IMR-90 (cell line): ENCODE measurements around the gene ZMAT2. TPM values are rescaled to one million over a fixed set of nuclear protein-coding genes. Genes with fewer than 3 reads are reported as not detected.
A peak's percentile ranks its signal among the peaks of the same experiment; 100 is the strongest.

ENCODE experiments used
- ATAC-seq: fragments of 200-7000 bp; cut with Tn5 transposase; 2 replicates; pipeline ENCODE4 v1.9.1; 2020; ENCODE audit warnings: low read depth, mild to moderate bottlenecking, moderate library complexity
- Bru-seq: library from RNA; stranded (reverse); fragments of 400-500 nt; gene quantifications from one replicate; lab custom pipeline; 2021; lab: Mats Ljungman, UMichigan
- BruChase-seq, 2 experiments: library from RNA; stranded (reverse); fragments of 400-500 nt; gene quantifications; one replicate each; lab custom pipeline; 2021; lab: Mats Ljungman, UMichigan
- BruUV-seq: library from RNA; stranded (reverse); fragments of 400-500 nt; replicated peaks from 2 replicates; lab custom pipeline; 2021; lab: Mats Ljungman, UMichigan
- CTCF ChIA-PET: fragments of 300-600 bp; formaldehyde crosslinking; extraction: SDS; loops from one replicate; lab custom pipeline; 2021; ENCODE audit warnings: antibody characterized with exemption; lab: Yijun Ruan, JAX
- POLR2A ChIA-PET: fragments of 300-600 bp; sonication (Branson Sonifier 250); formaldehyde crosslinking; loops from one replicate; lab custom pipeline; 2022; ENCODE audit warnings: antibody characterized with exemption; ENCODE audit not compliant: unreplicated experiment; lab: Charles Lee
- DNase-seq: peaks from one replicate; pipeline ENCODE4 v3.0.0; 2013
- H2AFZ ChIP-seq: replicated peaks from 2 replicates; pipeline ENCODE3; 2013; ENCODE audit warnings: low read length, mild to moderate bottlenecking; ENCODE audit not compliant: poor library complexity
- H2AK5ac ChIP-seq: 2 replicates; pipeline ENCODE4 v1.6.1; 2013; ENCODE audit warnings: low read depth, low read length, inconsistent platforms
- H2AK9ac ChIP-seq: replicated peaks from 2 replicates; pipeline ENCODE3; 2013; ENCODE audit warnings: mild to moderate bottlenecking, low read depth, low read length, moderate library complexity; ENCODE audit not compliant: poor library complexity
- H2BK120ac ChIP-seq: 2 replicates; pipeline ENCODE4 v1.6.1; 2013; ENCODE audit warnings: low read depth, low read length, inconsistent platforms
- H2BK15ac ChIP-seq: 3 replicates; pipeline ENCODE4 v1.6.1; 2013; ENCODE audit warnings: low read depth, low read length, inconsistent platforms
- H2BK20ac ChIP-seq: 2 replicates; pipeline ENCODE4 v1.6.1; 2013; ENCODE audit warnings: low read depth, mild to moderate bottlenecking, inconsistent platforms, low read length, moderate library complexity
- H2BK5ac ChIP-seq: 2 replicates; pipeline ENCODE4 v1.6.1; 2013; ENCODE audit warnings: mild to moderate bottlenecking, low read depth, low read length, inconsistent platforms; ENCODE audit not compliant: poor library complexity, severe bottlenecking
- H3K14ac ChIP-seq: replicated peaks from 2 replicates; pipeline ENCODE4 v1.6.1; 2013; ENCODE audit warnings: low read depth, low read length, inconsistent platforms
- H3K18ac ChIP-seq: 2 replicates; pipeline ENCODE4 v1.6.1; 2013; ENCODE audit warnings: low read depth, low read length, control low read depth
- H3K23ac ChIP-seq: 2 replicates; pipeline ENCODE4 v1.6.1; 2013; ENCODE audit warnings: low read depth, low read length, inconsistent platforms
- H3K27ac ChIP-seq: 2 replicates; pipeline ENCODE4 v1.5.1; 2013; ENCODE audit warnings: mild to moderate bottlenecking, control low read depth, low read length; ENCODE audit not compliant: insufficient read depth
- H3K27me3 ChIP-seq: 2 replicates; pipeline ENCODE4 v1.6.1; 2013; ENCODE audit warnings: low read length; ENCODE audit not compliant: control insufficient read depth, insufficient read depth
- H3K36me3 ChIP-seq: 2 replicates; pipeline ENCODE4 v1.6.1; 2013; ENCODE audit warnings: low read length, mixed read lengths; ENCODE audit not compliant: control insufficient read depth, insufficient read depth
- H3K4ac ChIP-seq: 2 replicates; pipeline ENCODE4 v1.6.1; 2013; ENCODE audit warnings: low read depth, low read length, inconsistent platforms
- H3K4me1 ChIP-seq: 2 replicates; pipeline ENCODE4 v1.6.1; 2013; ENCODE audit warnings: low read length, mixed read lengths; ENCODE audit not compliant: control insufficient read depth, insufficient read depth
- H3K4me2 ChIP-seq: 2 replicates; pipeline ENCODE4 v1.6.1; 2013; ENCODE audit warnings: low read depth, mild to moderate bottlenecking, control low read depth, low read length, moderate library complexity
- H3K4me3 ChIP-seq: 2 replicates; pipeline ENCODE4 v1.5.1; 2013; ENCODE audit warnings: low read depth, mild to moderate bottlenecking, control low read depth, low read length, moderate library complexity; ENCODE audit not compliant: insufficient read depth
- H3K56ac ChIP-seq: 2 replicates; pipeline ENCODE4 v1.6.1; 2013; ENCODE audit warnings: low read length, inconsistent platforms; ENCODE audit not compliant: insufficient read depth; ENCODE audit errors: extremely low read depth
- H3K79me1 ChIP-seq, 2 experiments: 2 replicates each; pipeline ENCODE4 v1.6.1; 2013; ENCODE audit warnings: low read length in 2 of 2, inconsistent platforms in 1 of 2, low read depth in 1 of 2
- H3K9ac ChIP-seq: 2 replicates; pipeline ENCODE4 v1.6.1; 2013; ENCODE audit warnings: low read depth, low read length, control low read depth
- H3K9me1 ChIP-seq: 2 replicates; pipeline ENCODE4 v1.6.1; 2013; ENCODE audit warnings: low read length, inconsistent platforms; ENCODE audit not compliant: insufficient read depth
- H3K9me3 ChIP-seq: 2 replicates; pipeline ENCODE4 v1.6.1; 2013; ENCODE audit warnings: low read length; ENCODE audit not compliant: control insufficient read depth, insufficient read depth
- H4K20me1 ChIP-seq: 2 replicates; pipeline ENCODE4 v1.6.1; 2013; ENCODE audit warnings: low read length, inconsistent platforms; ENCODE audit not compliant: insufficient read depth
- H4K5ac ChIP-seq: 2 replicates; pipeline ENCODE4 v1.6.1; 2013; ENCODE audit warnings: mild to moderate bottlenecking, low read depth, low read length, control low read depth
- H4K8ac ChIP-seq, 2 experiments: 2 replicates each; pipeline ENCODE4 v1.6.1; 2013; ENCODE audit warnings: low read depth in 2 of 2, low read length in 2 of 2, control low read depth in 1 of 2, inconsistent platforms in 1 of 2
- H4K91ac ChIP-seq: 2 replicates; pipeline ENCODE4 v1.6.1; 2013; ENCODE audit warnings: low read depth, low read length, inconsistent platforms; ENCODE audit not compliant: insufficient read depth
- BHLHE40 ChIP-seq: fragments of 150-350 bp; IDR thresholded peaks from 2 replicates; pipeline ENCODE4 v1.6.1; 2016; ENCODE audit warnings: mild to moderate bottlenecking, low read depth, low read length
- CEBPB ChIP-seq: IDR thresholded peaks from 2 replicates; pipeline ENCODE4 v1.6.1; 2012; ENCODE audit warnings: low read depth, low read length, improper control_type of control experiment
- FOS ChIP-seq: fragments of 150-350 bp; IDR thresholded peaks from 2 replicates; pipeline ENCODE4 v1.6.1; 2016; ENCODE audit warnings: low read depth, low read length
- MXI1 ChIP-seq: IDR thresholded peaks from 2 replicates; pipeline ENCODE4 v1.6.1; 2012; ENCODE audit warnings: low read depth, mild to moderate bottlenecking, low read length, moderate library complexity, borderline replicate concordance
- POLR2A ChIP-seq: IDR thresholded peaks from 2 replicates; pipeline ENCODE4 v1.6.1; 2012; ENCODE audit warnings: mild to moderate bottlenecking, low read depth, low read length
- WGBS, 2 experiments: methylation state at CpG; one replicate each; pipeline versions ENCODE4 v1.1.5 to v1.1.7; 2013; ENCODE audit warnings: missing lambda C conversion rate in 2 of 2; ENCODE audit not compliant: insufficient read length in 1 of 2; ENCODE audit errors: extremely low coverage in 2 of 2; 5-methylcytosine and 5-hydroxymethylcytosine counted together
- dilution Hi-C: fragments of 300-500 bp; cut with HindIII; formaldehyde crosslinking; loops from one replicate; pipeline ENCODE4 v1.14.3; 2018; ENCODE audit warnings: low sequenced_read_pairs; ENCODE audit not compliant: unreplicated experiment
- in situ Hi-C: fragments of 300-500 bp; cut with MboI; formaldehyde crosslinking; loops from 3 replicates; pipeline ENCODE4 v1.14.3; 2019; ENCODE audit warnings: low sequenced_read_pairs, inconsistent platforms, mixed read lengths
- intact Hi-C: fragments of 100-400 bp; cut with micrococcal nuclease; formaldehyde crosslinking; loops from 2 replicates; pipeline ENCODE4 v1.10.0; 2022
- long read RNA-seq: library from polyadenylated mRNA; unstranded; transcript quantifications from one replicate; pipeline ENCODE4 v2.0.0, GENCODE V29; 2021; ENCODE audit not compliant: unreplicated experiment
- polyA plus RNA-seq, 3 experiments: library from polyadenylated mRNA; depleted of rRNA; stranded (reverse); fragments of >200 nt; gene quantifications; 2 replicates each; pipeline ENCODE4 v1.2.3, GENCODE V29; 2012; ENCODE audit warnings: low replicate concordance in 1 of 3
- total RNA-seq: library from RNA; depleted of rRNA; stranded (reverse); fragments of >200 nt; gene quantifications from 2 replicates; pipeline ENCODE4 v1.2.3, GENCODE V29; 2012; rRNA removed

The ZMAT2 gene
- total RNA-seq = 16.3 and 44.7 TPM in 2 replicates
- 32.2 and 41.2 TPM in 2 replicates for polyA plus RNA-seq (2012; rRNA removed)
- polyA plus RNA-seq (2012; cell fraction: cytosol; rRNA removed) = 9.6 and 18.6 TPM in 2 replicates
- polyA plus RNA-seq (2012; cell fraction: nucleus; rRNA removed; ENCODE audit: low replicate concordance) = 3.6 and 25.4 TPM in 2 replicates
- Bru-seq, nascent RNA = percentile 90 among the genes with signal in this experiment
- BruChase-seq, experiment 1, labeled RNA remaining after a 6-hour chase = percentile 92 among the genes with signal in this experiment
- percentile 87 among the genes with signal in this experiment for BruChase-seq, experiment 2, labeled RNA remaining after a 2-hour chase
- long read RNA-seq, transcript ZMAT2-201 (6 exons, 1,647 nt) = major isoform, 5 of 11 reads
- long read RNA-seq, partial matches to known transcripts = 0 of 11 reads
- long read RNA-seq, other reads (novel, unspliced or antisense) = 6 of 11 reads

- H2BK20ac ChIP-seq = no peak within 1 kb of the TSS
- POLR2A ChIA-PET = interaction anchor here (0.6 to 1.0 kb wide), 3 partner anchors 10 to 13 kb away, joined by 3 to 4 read pairs (median 4); partner anchors contain the start of genes HARS1 and HARS2
- H4K8ac ChIP-seq = peak within 1 kb of the TSS; percentile 59 to 89
- peak within 1 kb of the TSS; percentile 34 for H2AK9ac ChIP-seq
- peak within 1 kb of the TSS; percentile 68 for H3K4ac ChIP-seq
- WGBS, 2 experiments = 23% methylated on average over 3 of the region's 44 CpGs; no CpG with 5 or more reads in 1 of the 2 experiments
- peaks cover 43% of the 10 kb centered on the region for H3K36me3 ChIP-seq
- no peaks in the 10 kb centered on the region for H4K20me1 ChIP-seq
- H2AFZ ChIP-seq = peak within 1 kb of the TSS; percentile 87
- H2BK5ac ChIP-seq = no peak within 1 kb of the TSS
- H3K56ac ChIP-seq = peak within 1 kb of the TSS; percentile 85
- H2AK5ac ChIP-seq = peak within 1 kb of the TSS; percentile 51; the same call in 1 of the 2 replicates
- peak; percentile 94 for TF ChIP-seq CEBPB
- no peak for TF ChIP-seq MXI1
- TF ChIP-seq POLR2A = peak; percentile 90
- no peak for TF ChIP-seq FOS
- TF ChIP-seq BHLHE40 = no peak
- no peaks in the 10 kb centered on the region for H3K9me3 ChIP-seq
- no peak within 1 kb of the TSS for H3K18ac ChIP-seq
- H3K23ac ChIP-seq = peak within 1 kb of the TSS; percentile 57; the same call in 1 of the 2 replicates
- no TSS peak for BruUV-seq
- in situ Hi-C loops (no loop called here), dilution Hi-C loops (no loop called here), intact Hi-C loops (no loop called here)
- 0 out of 2 replicates have a peak, but pooled peaks cover 3% of the 10 kb centered on the region for H3K9me1 ChIP-seq
- peak within 1 kb of the TSS; percentile 65 for H3K4me3 ChIP-seq
- peaks cover 3% of the 10 kb centered on the region; the same call in 1 of the 2 replicates for H3K4me1 ChIP-seq
- H3K79me1 ChIP-seq = peaks cover 27 to 34% of the 10 kb centered on the region in 2 experiments
- peak within 1 kb of the TSS; percentile 99 for H3K4me2 ChIP-seq
- no peak within 1 kb of the TSS for H2BK15ac ChIP-seq
- DNase-seq (peak; percentile 99), ATAC-seq (peak; percentile 100)
- peak within 1 kb of the TSS; percentile 54 for H3K27ac ChIP-seq
- no peak within 1 kb of the TSS for H4K91ac ChIP-seq
- H2BK120ac ChIP-seq = no peak within 1 kb of the TSS
- peak within 1 kb of the TSS; percentile 76 for H3K14ac ChIP-seq
- H3K9ac ChIP-seq = peak within 1 kb of the TSS; percentile 87
- no peaks in the 10 kb centered on the region for H3K27me3 ChIP-seq
- H4K5ac ChIP-seq = peak within 1 kb of the TSS; percentile 33
- CTCF ChIA-PET = interaction anchor here (0.6 kb wide), 1 partner anchor 97 kb away, joined by 3 read pairs; no protein-coding TSS in a partner anchor
Measured at GRCh38 chr5:140700177-140701144, at the start of gene ZMAT2. ZMAT2 (plus strand) TSS chr5:140700447; CDS start chr5:140700461, 14 bp downstream.
